ENCODE results near the gene OR6M1.

- TF ChIP-seq CTCF (IDR thresholded peaks at IDR 0.05; ENCODE audit: low read depth, low read length, missing input control) = no peak
- TF ChIP-seq GABPA (IDR thresholded peaks at IDR 0.05 in 1 of 2, conservative IDR thresholded peaks at IDR 0.05 in 1 of 2) = no peak
- TF ChIP-seq ATF3 (IDR thresholded peaks at IDR 0.05) = no peak
- no peak for TF ChIP-seq JUND (IDR thresholded peaks at IDR 0.05)
- TF ChIP-seq, protein P1, sequence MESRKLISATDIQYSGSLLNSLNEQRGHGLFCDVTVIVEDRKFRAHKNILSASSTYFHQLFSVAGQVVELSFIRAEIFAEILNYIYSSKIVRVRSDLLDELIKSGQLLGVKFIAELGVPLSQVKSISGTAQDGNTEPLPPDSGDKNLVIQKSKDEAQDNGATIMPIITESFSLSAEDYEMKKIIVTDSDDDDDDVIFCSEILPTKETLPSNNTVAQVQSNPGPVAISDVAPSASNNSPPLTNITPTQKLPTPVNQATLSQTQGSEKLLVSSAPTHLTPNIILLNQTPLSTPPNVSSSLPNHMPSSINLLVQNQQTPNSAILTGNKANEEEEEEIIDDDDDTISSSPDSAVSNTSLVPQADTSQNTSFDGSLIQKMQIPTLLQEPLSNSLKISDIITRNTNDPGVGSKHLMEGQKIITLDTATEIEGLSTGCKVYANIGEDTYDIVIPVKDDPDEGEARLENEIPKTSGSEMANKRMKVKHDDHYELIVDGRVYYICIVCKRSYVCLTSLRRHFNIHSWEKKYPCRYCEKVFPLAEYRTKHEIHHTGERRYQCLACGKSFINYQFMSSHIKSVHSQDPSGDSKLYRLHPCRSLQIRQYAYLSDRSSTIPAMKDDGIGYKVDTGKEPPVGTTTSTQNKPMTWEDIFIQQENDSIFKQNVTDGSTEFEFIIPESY (IDR thresholded peaks at IDR 0.05) = no peak
- TF ChIP-seq YY1 (IDR thresholded peaks at IDR 0.05) = no peak
- TF ChIP-seq RAD21 (IDR thresholded peaks at IDR 0.05) = no peak
- TF ChIP-seq SP1 (IDR thresholded peaks at IDR 0.05) = no peak
- no peak for TF ChIP-seq HNF4G (IDR thresholded peaks at IDR 0.05)
- TF ChIP-seq MAX (IDR thresholded peaks at IDR 0.05) = no peak
These were observed at the start of gene OR6M1 for GRCh38 chr11:123806249-123806648.

All from liver (tissue), 3 donors.